ENCODE measurements around the gene GPRIN3.

The GPRIN3 gene

DNA sequence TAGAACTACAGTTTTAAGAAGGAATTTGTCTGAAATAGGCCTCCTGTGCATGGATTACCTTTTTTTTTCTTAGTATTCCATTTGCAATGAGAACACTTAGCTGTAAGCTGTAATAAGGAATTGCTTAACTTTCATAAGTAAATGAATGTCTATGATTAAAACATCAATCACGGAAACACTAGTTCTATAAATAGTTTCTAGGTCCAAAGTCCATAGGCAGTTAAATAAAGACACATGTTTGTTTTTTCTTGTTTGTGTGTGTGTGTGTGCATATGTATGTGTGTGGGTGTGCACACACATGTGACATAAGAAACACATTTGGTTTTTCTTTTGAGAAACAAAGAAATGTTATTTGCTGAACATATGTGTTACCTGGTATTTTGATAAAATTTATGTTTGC is 11.2 kb downstream of the GPRIN3 start:
- DNase-seq (ENCODE audit: low read depth in 1 of 2, low spot score in 1 of 2) = no peak
- H3K27me3 ChIP-seq (ENCODE audit: insufficient read depth, poor library complexity, severe bottlenecking) = no peaks in the 10 kb centered on the region
- no peak overlapping the region for H3K4me3 ChIP-seq (replicated peaks; ENCODE audit: insufficient read depth, low read length)
- no peak overlapping the region for H3K27ac ChIP-seq (replicated peaks)
- TF ChIP-seq, protein P1, sequence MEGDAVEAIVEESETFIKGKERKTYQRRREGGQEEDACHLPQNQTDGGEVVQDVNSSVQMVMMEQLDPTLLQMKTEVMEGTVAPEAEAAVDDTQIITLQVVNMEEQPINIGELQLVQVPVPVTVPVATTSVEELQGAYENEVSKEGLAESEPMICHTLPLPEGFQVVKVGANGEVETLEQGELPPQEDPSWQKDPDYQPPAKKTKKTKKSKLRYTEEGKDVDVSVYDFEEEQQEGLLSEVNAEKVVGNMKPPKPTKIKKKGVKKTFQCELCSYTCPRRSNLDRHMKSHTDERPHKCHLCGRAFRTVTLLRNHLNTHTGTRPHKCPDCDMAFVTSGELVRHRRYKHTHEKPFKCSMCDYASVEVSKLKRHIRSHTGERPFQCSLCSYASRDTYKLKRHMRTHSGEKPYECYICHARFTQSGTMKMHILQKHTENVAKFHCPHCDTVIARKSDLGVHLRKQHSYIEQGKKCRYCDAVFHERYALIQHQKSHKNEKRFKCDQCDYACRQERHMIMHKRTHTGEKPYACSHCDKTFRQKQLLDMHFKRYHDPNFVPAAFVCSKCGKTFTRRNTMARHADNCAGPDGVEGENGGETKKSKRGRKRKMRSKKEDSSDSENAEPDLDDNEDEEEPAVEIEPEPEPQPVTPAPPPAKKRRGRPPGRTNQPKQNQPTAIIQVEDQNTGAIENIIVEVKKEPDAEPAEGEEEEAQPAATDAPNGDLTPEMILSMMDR (IDR thresholded peaks at IDR 0.05; ENCODE audit: insufficient read depth, low read length) = no peak
- TF ChIP-seq GABPA (IDR thresholded peaks at IDR 0.05; ENCODE audit: low read depth) = no peak
- no peak for TF ChIP-seq POLR2AphosphoS5 (IDR thresholded peaks at IDR 0.05; ENCODE audit: low read depth)
- TF ChIP-seq SPI1 (IDR thresholded peaks at IDR 0.05; ENCODE audit: borderline replicate concordance, low read depth) = no peak
- TF ChIP-seq, protein P2, sequence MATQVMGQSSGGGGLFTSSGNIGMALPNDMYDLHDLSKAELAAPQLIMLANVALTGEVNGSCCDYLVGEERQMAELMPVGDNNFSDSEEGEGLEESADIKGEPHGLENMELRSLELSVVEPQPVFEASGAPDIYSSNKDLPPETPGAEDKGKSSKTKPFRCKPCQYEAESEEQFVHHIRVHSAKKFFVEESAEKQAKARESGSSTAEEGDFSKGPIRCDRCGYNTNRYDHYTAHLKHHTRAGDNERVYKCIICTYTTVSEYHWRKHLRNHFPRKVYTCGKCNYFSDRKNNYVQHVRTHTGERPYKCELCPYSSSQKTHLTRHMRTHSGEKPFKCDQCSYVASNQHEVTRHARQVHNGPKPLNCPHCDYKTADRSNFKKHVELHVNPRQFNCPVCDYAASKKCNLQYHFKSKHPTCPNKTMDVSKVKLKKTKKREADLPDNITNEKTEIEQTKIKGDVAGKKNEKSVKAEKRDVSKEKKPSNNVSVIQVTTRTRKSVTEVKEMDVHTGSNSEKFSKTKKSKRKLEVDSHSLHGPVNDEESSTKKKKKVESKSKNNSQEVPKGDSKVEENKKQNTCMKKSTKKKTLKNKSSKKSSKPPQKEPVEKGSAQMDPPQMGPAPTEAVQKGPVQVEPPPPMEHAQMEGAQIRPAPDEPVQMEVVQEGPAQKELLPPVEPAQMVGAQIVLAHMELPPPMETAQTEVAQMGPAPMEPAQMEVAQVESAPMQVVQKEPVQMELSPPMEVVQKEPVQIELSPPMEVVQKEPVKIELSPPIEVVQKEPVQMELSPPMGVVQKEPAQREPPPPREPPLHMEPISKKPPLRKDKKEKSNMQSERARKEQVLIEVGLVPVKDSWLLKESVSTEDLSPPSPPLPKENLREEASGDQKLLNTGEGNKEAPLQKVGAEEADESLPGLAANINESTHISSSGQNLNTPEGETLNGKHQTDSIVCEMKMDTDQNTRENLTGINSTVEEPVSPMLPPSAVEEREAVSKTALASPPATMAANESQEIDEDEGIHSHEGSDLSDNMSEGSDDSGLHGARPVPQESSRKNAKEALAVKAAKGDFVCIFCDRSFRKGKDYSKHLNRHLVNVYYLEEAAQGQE (IDR thresholded peaks at IDR 0.05; ENCODE audit: insufficient replicate concordance, low read depth) = no peak

DNA sequence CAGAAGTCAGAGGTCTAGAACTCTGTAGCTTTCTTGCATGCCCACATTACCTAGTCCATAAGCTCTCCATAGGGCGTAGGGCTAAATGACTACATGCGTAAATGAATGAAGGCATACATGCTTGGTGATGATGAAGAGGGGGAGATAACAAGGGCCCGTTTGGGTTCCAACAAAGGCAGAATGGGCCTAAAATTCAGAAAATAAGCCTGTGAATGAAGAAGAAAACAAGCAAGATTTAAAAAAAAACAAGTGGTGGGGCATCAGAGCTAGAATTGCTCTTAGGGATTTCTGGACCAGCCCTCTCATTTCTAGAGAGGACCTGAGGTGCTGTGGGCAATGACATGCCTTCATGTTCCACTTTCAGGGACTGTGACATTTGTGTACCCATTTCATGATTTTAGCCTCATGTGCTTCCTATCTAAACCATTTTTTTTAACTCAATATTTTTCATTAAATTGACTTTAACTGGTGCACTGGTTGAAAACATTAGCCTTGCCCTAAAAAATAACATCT is 12.1 kb downstream of the GPRIN3 start:
- DNase-seq (ENCODE audit: low read depth in 1 of 2, low spot score in 1 of 2) = no peak
- H3K4me3 ChIP-seq (replicated peaks; ENCODE audit: insufficient read depth, low read length) = no peak overlapping the region
- TF ChIP-seq SPI1 (IDR thresholded peaks at IDR 0.05; ENCODE audit: borderline replicate concordance, low read depth) (no peak), POLR2AphosphoS5 (IDR thresholded peaks at IDR 0.05; ENCODE audit: low read depth) (no peak), GABPA (IDR thresholded peaks at IDR 0.05; ENCODE audit: low read depth) (no peak)
- TF ChIP-seq, protein P2 (IDR thresholded peaks at IDR 0.05; ENCODE audit: insufficient replicate concordance, low read depth) = no peak
- TF ChIP-seq, protein P1 (IDR thresholded peaks at IDR 0.05; ENCODE audit: insufficient read depth, low read length) = no peak
- no peak overlapping the region for H3K27ac ChIP-seq (replicated peaks)
- no peaks in the 10 kb centered on the region for H3K27me3 ChIP-seq (ENCODE audit: insufficient read depth, poor library complexity, severe bottlenecking)

DNA sequence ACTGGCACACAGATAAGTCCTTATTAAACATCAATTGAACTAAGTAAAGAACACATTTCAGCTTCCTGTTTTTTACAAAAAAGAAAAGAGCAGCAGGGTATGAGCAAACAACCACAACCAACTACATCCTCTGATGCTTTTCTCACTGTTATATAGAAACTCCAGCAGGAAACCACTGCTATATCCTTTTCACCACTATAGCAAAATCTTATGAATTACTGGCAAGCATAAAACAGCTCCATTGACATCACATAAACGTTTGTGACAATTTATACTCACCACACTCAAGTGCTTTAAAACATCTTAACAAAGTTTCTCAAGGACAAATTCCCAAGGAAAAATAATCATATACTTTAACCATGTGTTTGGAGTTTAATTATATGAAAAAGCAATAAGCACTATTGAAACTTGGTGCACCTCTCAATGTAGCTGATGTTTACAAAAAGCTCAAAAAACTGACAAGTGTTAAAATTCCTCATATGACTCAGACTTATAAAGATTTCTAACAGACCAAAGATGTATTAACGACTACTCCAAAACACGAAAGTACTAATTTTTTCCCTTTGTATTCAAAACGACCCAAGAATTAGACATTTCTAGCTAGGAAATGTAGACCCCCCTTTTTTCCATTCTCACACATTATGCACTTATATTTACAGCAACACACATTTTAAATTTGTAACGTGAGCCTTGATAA is 12.9 kb downstream of the GPRIN3 start:
- H3K27ac ChIP-seq (replicated peaks) = no peak overlapping the region
- H3K4me3 ChIP-seq (replicated peaks; ENCODE audit: insufficient read depth, low read length) = no peak overlapping the region
- no peaks in the 10 kb centered on the region for H3K27me3 ChIP-seq (ENCODE audit: insufficient read depth, poor library complexity, severe bottlenecking)
- TF ChIP-seq, protein P2 (IDR thresholded peaks at IDR 0.05; ENCODE audit: insufficient replicate concordance, low read depth) = no peak
- TF ChIP-seq, protein P1 (IDR thresholded peaks at IDR 0.05; ENCODE audit: insufficient read depth, low read length) = no peak
- no peak for DNase-seq (ENCODE audit: low read depth in 1 of 2, low spot score in 1 of 2)

Data from HL-60 (cell line).